Measurements from ENCODE around the gene BSN.

Gene BSN

GRCh38 chr3:49716169-49716568 lies 161.9 kb downstream of the BSN start:
- no peak for DNase-seq (ENCODE audit: low spot score)

- DNase-seq (ENCODE audit: low spot score) = no peak
Observed at GRCh38 chr3:49716691-49717210, 162.5 kb downstream of the BSN start.

DNA sequence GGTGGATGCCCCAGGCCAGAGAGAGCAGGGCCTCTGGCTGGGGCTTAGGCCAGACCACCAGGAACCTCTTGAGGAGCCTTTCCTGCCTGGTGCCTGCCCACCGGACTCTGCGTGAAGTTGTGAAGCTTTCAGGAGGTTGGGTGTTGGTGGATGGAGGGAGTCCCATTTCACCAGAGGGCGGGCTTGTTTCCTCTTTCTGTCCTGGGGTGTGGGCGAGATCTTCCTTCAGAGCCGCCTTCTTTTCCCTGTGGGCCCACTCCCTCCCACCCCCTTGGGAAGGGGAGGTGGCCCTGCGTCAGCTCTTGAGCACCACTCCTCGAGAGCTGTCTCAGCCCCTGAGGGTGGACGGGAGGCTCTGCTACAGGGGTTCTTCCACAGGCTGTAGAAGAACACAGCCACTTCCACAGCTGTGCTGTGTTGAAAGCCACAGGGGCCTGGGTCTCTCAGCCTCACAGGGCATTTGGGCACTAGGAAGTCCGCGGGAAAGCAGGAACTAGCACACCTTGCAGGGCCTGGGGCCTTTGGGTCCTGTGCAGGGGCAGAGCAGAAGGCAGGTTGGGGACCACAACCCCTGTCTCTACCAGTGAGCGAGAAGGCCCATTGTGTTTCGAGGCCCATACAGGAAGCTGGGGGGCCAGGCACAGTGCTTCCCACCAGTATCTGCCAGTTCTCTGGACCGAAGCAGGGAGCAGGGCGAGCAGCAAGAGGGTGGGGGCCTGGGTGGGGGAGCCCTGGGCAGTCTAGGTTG lies 163.1 kb downstream of the BSN start:
- no peak for DNase-seq (ENCODE audit: low spot score)

DNA sequence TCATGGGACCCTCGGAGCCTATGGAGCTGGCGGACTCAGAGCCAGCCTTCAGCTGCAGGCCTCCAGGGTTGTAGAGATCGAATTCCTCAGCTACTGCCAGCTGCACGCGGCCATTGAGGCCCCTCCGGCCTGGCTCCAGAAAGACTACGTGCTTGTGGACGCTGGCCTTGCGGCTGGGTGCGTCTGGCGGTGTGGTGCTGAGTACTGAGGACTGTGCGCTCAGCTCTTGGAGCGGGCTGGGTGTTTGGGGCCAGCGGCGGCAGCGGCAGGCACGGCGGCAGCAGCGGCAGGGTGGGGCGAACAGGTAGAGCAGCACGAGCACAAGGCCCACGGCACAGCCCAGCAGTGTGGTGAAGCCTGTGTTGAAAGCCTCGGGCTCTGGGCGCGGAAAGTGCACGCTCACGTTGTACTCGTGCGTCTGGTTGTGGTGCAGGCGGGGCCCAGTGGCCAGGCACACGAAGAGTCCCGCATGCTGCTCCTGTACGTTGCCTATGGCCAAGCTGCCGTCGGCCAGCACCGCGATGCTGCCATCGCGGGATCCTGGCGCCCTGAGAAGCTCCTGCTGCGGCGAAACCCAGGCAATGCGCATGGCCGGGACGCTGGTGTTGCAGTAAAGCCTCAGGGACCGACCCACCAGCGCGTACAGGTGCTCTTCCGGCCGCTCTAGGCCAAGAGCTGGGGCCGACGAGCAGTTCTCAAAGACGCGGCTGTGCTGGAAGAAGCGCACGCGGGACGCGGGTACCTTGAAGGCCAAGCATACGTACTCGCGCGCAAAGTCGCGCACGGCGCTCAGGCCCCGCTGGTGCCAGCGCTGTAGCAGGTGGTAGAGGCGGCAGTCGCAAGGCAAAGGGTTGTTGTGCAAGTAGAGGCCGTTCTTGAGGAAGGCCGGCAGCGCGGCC lies 163.9 kb downstream of the BSN start:
- no peak for DNase-seq (ENCODE audit: low spot score)

DNA sequence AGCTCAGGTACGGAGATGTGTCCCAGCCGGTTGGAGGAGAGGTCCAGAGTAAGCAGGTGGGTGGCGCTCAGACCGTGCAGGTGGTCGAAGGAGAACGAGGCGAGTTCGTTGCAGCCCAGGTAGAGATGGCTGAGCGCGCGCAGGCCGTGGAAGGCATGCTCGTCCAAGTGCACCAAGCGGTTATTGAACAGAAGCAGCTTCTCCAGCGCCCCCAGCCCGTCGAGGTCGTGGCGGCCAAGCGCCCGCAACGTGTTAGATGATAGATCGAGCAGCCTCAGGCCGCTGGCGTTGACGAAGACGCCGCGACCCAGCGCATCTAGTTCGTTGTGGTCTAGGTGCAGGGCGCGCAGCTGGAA lies 164.6 kb downstream of the BSN start:
- no peak for DNase-seq (ENCODE audit: low spot score)

DNA sequence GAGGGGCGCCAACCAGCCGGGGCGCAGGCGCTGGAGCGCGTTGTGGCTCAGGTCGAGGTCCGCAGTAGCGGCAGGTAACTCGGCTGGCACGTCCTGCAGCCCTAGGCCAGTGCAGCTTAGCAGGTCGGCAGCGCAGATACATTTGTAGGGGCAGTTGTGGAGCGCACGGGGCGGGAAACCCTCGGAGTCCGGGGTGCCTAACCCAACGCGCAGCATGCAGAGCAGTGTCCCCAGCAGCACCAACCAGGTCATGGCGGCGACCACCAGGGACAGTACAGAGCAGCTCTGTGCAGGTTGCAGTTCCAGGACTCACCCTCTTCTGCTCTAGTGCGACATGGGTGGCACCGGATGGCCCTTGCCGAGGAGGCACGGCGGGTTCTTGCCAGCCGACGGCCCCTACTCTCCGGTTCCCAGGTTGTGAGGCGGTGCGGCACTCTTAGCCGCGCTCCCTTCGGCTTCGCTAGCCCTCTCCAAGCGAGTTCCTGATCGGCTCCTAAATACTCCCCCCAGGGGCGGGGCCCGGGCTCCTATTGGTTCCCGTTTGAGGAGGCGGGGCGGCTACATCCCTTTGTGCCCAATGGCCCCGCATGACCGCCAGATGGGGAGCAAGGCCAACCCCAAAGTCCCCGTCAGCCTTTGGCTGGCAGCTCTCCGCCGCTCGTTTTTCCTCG lies 165.1 kb downstream of the BSN start, which contains the start of gene AMIGO3:
Gene AMIGO3, minus strand, starts transcription at position 471 of the 671 bp plus-strand sequence. Its CDS starts 219 bp downstream, at position 252.
- DNase-seq (ENCODE audit: low spot score) = peak; percentile 94
